ENCODE data around the gene ZFAND2A. TPM values are rescaled to one million over a fixed set of nuclear protein-coding genes. Genes with fewer than 3 reads are reported as not detected.
"Not testable (repeated sequence)": the region's sequence is repeated elsewhere in the genome, so short reads cannot be mapped to it uniquely, and the experiment has no call there.

Gene ZFAND2A
- total RNA-seq, 2 experiments from 2014 or later, result 29.4 to 34.6 TPM

GRCh38 chr7:1124816-1125602, 35.0 kb downstream of the ZFAND2A start:
- Mint-ChIP-seq H3K9me3 (no peaks in the 10 kb centered on the region), H3K27me3 (no peaks in the 10 kb centered on the region), H3K4me3 (no peak overlapping the region), H3K27ac (no peak overlapping the region), H3K36me3 (ENCODE audit: low read depth) (peaks cover 4% of the 10 kb centered on the region), H3K4me1 (no peaks in the 10 kb centered on the region)
- no peak for DNase-seq
- ChIA-PET POLR2A (no interaction called here), CTCF (interaction anchor here (1.3 to 1.4 kb wide), 2 partner anchors 11 to 59 kb away, joined by 4 to 5 read pairs; no protein-coding TSS in a partner anchor)

GRCh38 chr7:1124164-1124563, 35.8 kb downstream of the ZFAND2A start:
- H3K4me1 Mint-ChIP-seq, result no peaks in the 10 kb centered on the region
- no peak overlapping the region for H3K4me3 Mint-ChIP-seq
- no peaks in the 10 kb centered on the region for H3K9me3 Mint-ChIP-seq
- ChIA-PET POLR2A (no interaction called here), CTCF (interaction anchor here (0.8 kb wide), 1 partner anchor 131 kb away, joined by 3 read pairs; no protein-coding TSS in a partner anchor)
- no peak overlapping the region for H3K27ac Mint-ChIP-seq
- H3K27me3 Mint-ChIP-seq, result no peaks in the 10 kb centered on the region
- H3K36me3 Mint-ChIP-seq (ENCODE audit: low read depth), result peaks cover 4% of the 10 kb centered on the region
- DNase-seq, result no peak

GRCh38 chr7:1123715-1124114, 36.3 kb downstream of the ZFAND2A start:
- CTCF ChIA-PET, result interaction anchor here (0.8 to 1.2 kb wide), 2 partner anchors 38 to 131 kb away, joined by 3 to 4 read pairs; no protein-coding TSS in a partner anchor

GRCh38 chr7:1122832-1123501, 37.0 kb downstream of the ZFAND2A start:
- Mint-ChIP-seq H3K4me3 (no peak overlapping the region), H3K36me3 (ENCODE audit: low read depth) (peaks cover 4% of the 10 kb centered on the region), H3K27me3 (no peaks in the 10 kb centered on the region), H3K9me3 (no peaks in the 10 kb centered on the region), H3K4me1 (peaks cover 5% of the 10 kb centered on the region), H3K27ac (no peak overlapping the region)
- CTCF ChIA-PET, result interaction anchor here (1.2 kb wide), 1 partner anchor 37 kb away, joined by 4 read pairs; no protein-coding TSS in a partner anchor
- POLR2A ChIA-PET, result interaction anchor here (0.6 kb wide), 1 partner anchor 84 kb away, joined by 3 read pairs; no protein-coding TSS in a partner anchor
- DNase-seq, result no peak

More at GRCh38 chr7:1123715-1124114, 36.3 kb downstream of the ZFAND2A start:
- Mint-ChIP-seq H3K27me3 (no peaks in the 10 kb centered on the region), H3K36me3 (ENCODE audit: low read depth) (peaks cover 4% of the 10 kb centered on the region), H3K4me3 (no peak overlapping the region), H3K4me1 (peaks cover 2% of the 10 kb centered on the region), H3K27ac (no peak overlapping the region), H3K9me3 (no peaks in the 10 kb centered on the region)
- DNase-seq, result no peak
- POLR2A ChIA-PET, result no interaction called here

- Mint-ChIP-seq H3K27ac (no peak overlapping the region), H3K27me3 (no peaks in the 10 kb centered on the region), H3K36me3 (ENCODE audit: low read depth) (peaks cover 4% of the 10 kb centered on the region), H3K4me1 (peaks cover 5% of the 10 kb centered on the region), H3K4me3 (no peak overlapping the region), H3K9me3 (no peaks in the 10 kb centered on the region)
- CTCF ChIA-PET, result interaction anchor here (1.2 kb wide), 1 partner anchor 36 kb away, joined by 4 read pairs; no protein-coding TSS in a partner anchor
- POLR2A ChIA-PET, result no interaction called here
- no peak for DNase-seq
These were observed 37.8 kb downstream of the ZFAND2A start for GRCh38 chr7:1121886-1122831.

GRCh38 chr7:1121476-1121875, 38.5 kb downstream of the ZFAND2A start:
- Mint-ChIP-seq H3K36me3 (ENCODE audit: low read depth) (no peaks in the 10 kb centered on the region), H3K9me3 (no peaks in the 10 kb centered on the region)
- POLR2A ChIA-PET, result no interaction called here

GRCh38 chr7:1120791-1121190, 39.2 kb downstream of the ZFAND2A start:
- DNase-seq, result no peak
- Mint-ChIP-seq H3K36me3 (ENCODE audit: low read depth) (no peaks in the 10 kb centered on the region), H3K27ac (no peak overlapping the region), H3K9me3 (peaks cover 4% of the 10 kb centered on the region), H3K4me1 (peaks cover 5% of the 10 kb centered on the region), H3K27me3 (no peaks in the 10 kb centered on the region), H3K4me3 (no peak overlapping the region)
- ChIA-PET POLR2A (no interaction called here), CTCF (no interaction called here)

More at GRCh38 chr7:1121476-1121875, 38.5 kb downstream of the ZFAND2A start:
- H3K27me3 Mint-ChIP-seq, result no peaks in the 10 kb centered on the region
- CTCF ChIA-PET, result no interaction called here
- no peak overlapping the region for H3K4me3 Mint-ChIP-seq
- H3K4me1 Mint-ChIP-seq, result peaks cover 5% of the 10 kb centered on the region
- no peak for DNase-seq
- no peak overlapping the region for H3K27ac Mint-ChIP-seq

- Mint-ChIP-seq H3K36me3 (ENCODE audit: low read depth) (no peaks in the 10 kb centered on the region), H3K4me3 (no peak overlapping the region), H3K9me3 (peaks cover 6% of the 10 kb centered on the region), H3K4me1 (peaks cover 5% of the 10 kb centered on the region), H3K27ac (no peak overlapping the region), H3K27me3 (no peaks in the 10 kb centered on the region)
- CTCF ChIA-PET, result interaction anchor here (1.2 kb wide), 1 partner anchor 56 kb away, joined by 3 read pairs; no protein-coding TSS in a partner anchor
- DNase-seq, result no peak
- POLR2A ChIA-PET, result interaction anchor here (1.1 kb wide), 1 partner anchor 41 kb away, joined by 3 read pairs; the partner anchor contains the start of gene ZFAND2A
These were observed 40.8 kb downstream of the ZFAND2A start for GRCh38 chr7:1119201-1119600.

- no peaks in the 10 kb centered on the region for H3K36me3 Mint-ChIP-seq (ENCODE audit: low read depth)
- peaks cover 6% of the 10 kb centered on the region for H3K9me3 Mint-ChIP-seq
- POLR2A ChIA-PET, result no interaction called here
- H3K27me3 Mint-ChIP-seq, result no peaks in the 10 kb centered on the region
- CTCF ChIA-PET, result no interaction called here
- H3K4me3 Mint-ChIP-seq, result no peak overlapping the region
- H3K4me1 Mint-ChIP-seq, result peaks cover 5% of the 10 kb centered on the region
- H3K27ac Mint-ChIP-seq, result no peak overlapping the region
- DNase-seq, result no peak
These were observed 42.6 kb downstream of the ZFAND2A start for GRCh38 chr7:1117321-1117928.

GRCh38 chr7:1116383-1117008, 43.5 kb downstream of the ZFAND2A start:
- H3K27ac Mint-ChIP-seq; H3K36me3 Mint-ChIP-seq (ENCODE audit: low read depth); H3K4me3 Mint-ChIP-seq; POLR2A ChIA-PET; DNase-seq; H3K4me1 Mint-ChIP-seq; H3K9me3 Mint-ChIP-seq; CTCF ChIA-PET; H3K27me3 Mint-ChIP-seq: not testable (repeated sequence)

- H3K9me3 Mint-ChIP-seq; H3K4me1 Mint-ChIP-seq; H3K4me3 Mint-ChIP-seq; POLR2A ChIA-PET; H3K27ac Mint-ChIP-seq; H3K27me3 Mint-ChIP-seq; H3K36me3 Mint-ChIP-seq (ENCODE audit: low read depth); DNase-seq: not testable (repeated sequence)
- CTCF ChIA-PET, result interaction anchor here (0.9 kb wide), 1 partner anchor 122 kb away, joined by 3 read pairs; no protein-coding TSS in a partner anchor
These were observed 44.6 kb downstream of the ZFAND2A start for GRCh38 chr7:1115171-1116045.

Measured in activated CD4-positive, alpha-beta memory T cell treated with anti-CD3 and anti-CD28 coated beads, Interleukin-2, amount 10 ng/mL, durations not matched to agents 7 days and 5 days (primary cell).